ENCODE measurements around the gene TCP11L1. TPM values are rescaled to one million over a fixed set of nuclear protein-coding genes. Genes with fewer than 3 reads are reported as not detected.

The TCP11L1 gene
- total RNA-seq, 1 donor from 2014 or later = 18.1 TPM

- Histone ChIP-seq H3K36me3 (peaks cover 78% of the 10 kb centered on the region), H3K4me3 (no peak overlapping the region), H3K4me1 (peaks cover 11% of the 10 kb centered on the region), H3K9me3 (no peaks in the 10 kb centered on the region), H3K27ac (no peak overlapping the region), H3K27me3 (ENCODE audit: low read depth) (no peaks in the 10 kb centered on the region)
- intact Hi-C loops (cut with DNase I) = no loop called here
- ATAC-seq (no peak), DNase-seq (no peak)
- no peak for TF ChIP-seq CTCF (IDR thresholded peaks at IDR 0.05)
Observed at GRCh38 chr11:33068611-33069340, 29.4 kb downstream of the TCP11L1 start.

GRCh38 chr11:33072465-33072864, 33.1 kb downstream of the TCP11L1 start:
- intact Hi-C loops (cut with DNase I) = no loop called here
- H3K4me1 ChIP-seq = no peaks in the 10 kb centered on the region
- peaks cover 94% of the 10 kb centered on the region for H3K36me3 ChIP-seq

GRCh38 chr11:33083918-33084317, 44.5 kb downstream of the TCP11L1 start:
- intact Hi-C loops (cut with DNase I) = no loop called here
- H3K27ac ChIP-seq = no peak overlapping the region
- peaks cover 65% of the 10 kb centered on the region for H3K36me3 ChIP-seq
- H3K27me3 ChIP-seq (ENCODE audit: low read depth) = no peaks in the 10 kb centered on the region
- no peaks in the 10 kb centered on the region for H3K9me3 ChIP-seq
- no peaks in the 10 kb centered on the region for H3K4me1 ChIP-seq
- no peak for DNase-seq
- no peak overlapping the region for H3K4me3 ChIP-seq
- no peak for TF ChIP-seq CTCF (IDR thresholded peaks at IDR 0.05)
- ATAC-seq = no peak

More at GRCh38 chr11:33072465-33072864, 33.1 kb downstream of the TCP11L1 start:
- ATAC-seq (no peak), DNase-seq (no peak)
- Histone ChIP-seq H3K4me3 (no peak overlapping the region), H3K27me3 (ENCODE audit: low read depth) (no peaks in the 10 kb centered on the region), H3K9me3 (no peaks in the 10 kb centered on the region), H3K27ac (no peak overlapping the region)
- TF ChIP-seq CTCF (IDR thresholded peaks at IDR 0.05) = no peak

- no peak for DNase-seq
- peak; percentile 54 to 62 for ATAC-seq
- intact Hi-C loops (cut with DNase I) = no loop called here
Observed at GRCh38 chr11:33086017-33086416, 46.6 kb downstream of the TCP11L1 start.

GRCh38 chr11:33089776-33090175, 50.4 kb downstream of the TCP11L1 start:
- H3K4me1 ChIP-seq = no peaks in the 10 kb centered on the region
- intact Hi-C loops (cut with DNase I) = no loop called here
- no peak overlapping the region for H3K4me3 ChIP-seq
- no peaks in the 10 kb centered on the region for H3K27me3 ChIP-seq (ENCODE audit: low read depth)
- no peaks in the 10 kb centered on the region for H3K9me3 ChIP-seq
- no peak overlapping the region for H3K27ac ChIP-seq
- ATAC-seq = no peak
- no peak for DNase-seq
- TF ChIP-seq CTCF (IDR thresholded peaks at IDR 0.05) = no peak
- H3K36me3 ChIP-seq = peaks cover 38% of the 10 kb centered on the region

More at GRCh38 chr11:33086017-33086416, 46.6 kb downstream of the TCP11L1 start:
- Histone ChIP-seq H3K4me1 (no peaks in the 10 kb centered on the region), H3K27ac (no peak overlapping the region), H3K4me3 (no peak overlapping the region), H3K27me3 (ENCODE audit: low read depth) (no peaks in the 10 kb centered on the region), H3K36me3 (peaks cover 53% of the 10 kb centered on the region), H3K9me3 (no peaks in the 10 kb centered on the region)
- TF ChIP-seq CTCF (IDR thresholded peaks at IDR 0.05) = no peak

All from lower lobe of right lung (tissue), 2 donors.